ENCODE data around the gene ADORA1.

ADORA1 gene

GRCh38 chr1:203173566-203173965 is 46.0 kb downstream of the ADORA1 start:
- Histone ChIP-seq H2BK5ac (ENCODE audit: low read length) (no peak overlapping the region), H2AFZ (ENCODE audit: low read length) (no peak overlapping the region), H3K14ac (ENCODE audit: low read length) (no peak overlapping the region), H3K79me1 (ENCODE audit: low read depth, low read length) (no peaks in the 10 kb centered on the region), H3K18ac (ENCODE audit: low read length) (no peak overlapping the region), H3K9me3 (replicated peaks in 1 of 2; ENCODE audit: control insufficient read depth in 2 of 2, insufficient read depth in 1 of 2, low read depth in 1 of 2, low read length in 2 of 2) (no peaks in the 10 kb centered on the region), H3K23ac (ENCODE audit: low read depth, low read length, poor library complexity) (no peak overlapping the region), H2BK12ac (ENCODE audit: low read length) (no peak overlapping the region), H3K4ac (ENCODE audit: low read length) (no peak overlapping the region), H3K27ac (replicated peaks; ENCODE audit: low read length) (no peak overlapping the region), H3K4me2 (ENCODE audit: insufficient read depth, low read length, poor library complexity, severe bottlenecking) (no peak overlapping the region), H4K8ac (ENCODE audit: low read depth, low read length) (no peak overlapping the region), H3K36me3 (replicated peaks in 1 of 2; ENCODE audit: control insufficient read depth in 2 of 2, insufficient read depth in 2 of 2, low read length in 2 of 2) (no peaks in the 10 kb centered on the region), H2BK15ac (ENCODE audit: low read length) (no peak overlapping the region), H4K91ac (ENCODE audit: low read depth, low read length, poor library complexity) (no peak overlapping the region), H3K9ac (ENCODE audit: low read depth, low read length, poor library complexity) (no peak overlapping the region), H2BK120ac (ENCODE audit: low read depth, low read length) (no peak overlapping the region), H2AK5ac (ENCODE audit: low read depth, low read length) (no peak overlapping the region), H3K4me1 (ENCODE audit: control insufficient read depth in 2 of 2, insufficient read depth in 1 of 2, low read depth in 1 of 2, low read length in 2 of 2) (peaks cover 12 to 17% of the 10 kb centered on the region in 2 donors), H3K4me3 (ENCODE audit: low read length in 2 of 2) (no peak overlapping the region), H3K27me3 (ENCODE audit: control insufficient read depth in 3 of 3, insufficient read depth in 3 of 3, low read depth in 1 of 3, low read length in 3 of 3) (peaks cover 0 to 9% (median 0%) of the 10 kb centered on the region in 3 experiments)
- no CpG with 5 or more reads among the region's 5 CpGs for WGBS, 2 donors (ENCODE audit: extremely low coverage in 2 of 2, insufficient read length in 2 of 2, insufficient replicate concordance in 1 of 2)
- DNase-seq (ENCODE audit: low spot score): no peak

- peak overlapping the region; percentile 60 for H2AK5ac ChIP-seq (ENCODE audit: low read depth, low read length)
- no peak overlapping the region for H3K27ac ChIP-seq (replicated peaks; ENCODE audit: low read length)
- no peak overlapping the region for H2BK120ac ChIP-seq (ENCODE audit: low read depth, low read length)
- peaks cover 0 to 9% (median 0%) of the 10 kb centered on the region in 3 experiments for H3K27me3 ChIP-seq (ENCODE audit: control insufficient read depth in 3 of 3, insufficient read depth in 3 of 3, low read depth in 1 of 3, low read length in 3 of 3)
- DNase-seq (ENCODE audit: low spot score): no peak
- H2BK5ac ChIP-seq (ENCODE audit: low read length): no peak overlapping the region
- no CpG with 5 or more reads among the region's 12 CpGs for WGBS, 2 donors (ENCODE audit: extremely low coverage in 2 of 2, insufficient read length in 2 of 2, insufficient replicate concordance in 1 of 2)
- no peaks in the 10 kb centered on the region for H3K36me3 ChIP-seq (replicated peaks in 1 of 2; ENCODE audit: control insufficient read depth in 2 of 2, insufficient read depth in 2 of 2, low read length in 2 of 2)
- no peak overlapping the region for H3K4me3 ChIP-seq (ENCODE audit: low read length in 2 of 2)
- peak overlapping the region; percentile 18 for H3K9ac ChIP-seq (ENCODE audit: low read depth, low read length, poor library complexity)
- H3K4ac ChIP-seq (ENCODE audit: low read length): no peak overlapping the region
- no peak overlapping the region for H2AFZ ChIP-seq (ENCODE audit: low read length)
- no peak overlapping the region for H3K14ac ChIP-seq (ENCODE audit: low read length)
- H4K8ac ChIP-seq (ENCODE audit: low read depth, low read length): no peak overlapping the region
- H4K91ac ChIP-seq (ENCODE audit: low read depth, low read length, poor library complexity): no peak overlapping the region
- H3K18ac ChIP-seq (ENCODE audit: low read length): peak overlapping the region; percentile 63
- no peak overlapping the region for H3K4me2 ChIP-seq (ENCODE audit: insufficient read depth, low read length, poor library complexity, severe bottlenecking)
- H3K23ac ChIP-seq (ENCODE audit: low read depth, low read length, poor library complexity): no peak overlapping the region
- no peaks in the 10 kb centered on the region for H3K9me3 ChIP-seq (replicated peaks in 1 of 2; ENCODE audit: control insufficient read depth in 2 of 2, insufficient read depth in 1 of 2, low read depth in 1 of 2, low read length in 2 of 2)
- H2BK12ac ChIP-seq (ENCODE audit: low read length): no peak overlapping the region
- no peaks in the 10 kb centered on the region for H3K79me1 ChIP-seq (ENCODE audit: low read depth, low read length)
- peaks cover 17 to 25% of the 10 kb centered on the region in 2 donors for H3K4me1 ChIP-seq (ENCODE audit: control insufficient read depth in 2 of 2, insufficient read depth in 1 of 2, low read depth in 1 of 2, low read length in 2 of 2)
- H2BK15ac ChIP-seq (ENCODE audit: low read length): no peak overlapping the region
These were observed 46.9 kb downstream of the ADORA1 start for GRCh38 chr1:203174324-203174985.

GRCh38 chr1:203175237-203175826 is 47.8 kb downstream of the ADORA1 start, which contains the start of gene MYBPH:
MYBPH (minus strand) TSS chr1:203175826; CDS start chr1:203175755, 71 bp downstream.
- no peak within 1 kb of the TSS for H3K23ac ChIP-seq (ENCODE audit: low read depth, low read length, poor library complexity)
- H2BK15ac ChIP-seq (ENCODE audit: low read length): peak within 1 kb of the TSS; percentile 59
- no peak within 1 kb of the TSS for H2BK12ac ChIP-seq (ENCODE audit: low read length)
- no peak within 1 kb of the TSS for H3K14ac ChIP-seq (ENCODE audit: low read length)
- no peak within 1 kb of the TSS for H2AFZ ChIP-seq (ENCODE audit: low read length)
- H4K8ac ChIP-seq (ENCODE audit: low read depth, low read length): no peak within 1 kb of the TSS
- peak within 1 kb of the TSS; percentile 78 for H2AK5ac ChIP-seq (ENCODE audit: low read depth, low read length)
- H3K4me2 ChIP-seq (ENCODE audit: insufficient read depth, low read length, poor library complexity, severe bottlenecking): no peak within 1 kb of the TSS
- peaks cover 0 to 9% (median 0%) of the 10 kb centered on the region in 3 experiments for H3K27me3 ChIP-seq (ENCODE audit: control insufficient read depth in 3 of 3, insufficient read depth in 3 of 3, low read depth in 1 of 3, low read length in 3 of 3)
- H3K79me1 ChIP-seq (ENCODE audit: low read depth, low read length): no peaks in the 10 kb centered on the region
- no peak within 1 kb of the TSS for H3K4me3 ChIP-seq (ENCODE audit: low read length in 2 of 2)
- H3K27ac ChIP-seq (replicated peaks; ENCODE audit: low read length): no peak within 1 kb of the TSS
- no peaks in the 10 kb centered on the region for H3K36me3 ChIP-seq (replicated peaks in 1 of 2; ENCODE audit: control insufficient read depth in 2 of 2, insufficient read depth in 2 of 2, low read length in 2 of 2)
- no peak for DNase-seq (ENCODE audit: low spot score)
- no peaks in the 10 kb centered on the region for H3K9me3 ChIP-seq (replicated peaks in 1 of 2; ENCODE audit: control insufficient read depth in 2 of 2, insufficient read depth in 1 of 2, low read depth in 1 of 2, low read length in 2 of 2)
- peak within 1 kb of the TSS; percentile 4 for H2BK5ac ChIP-seq (ENCODE audit: low read length)
- no peak within 1 kb of the TSS for H4K91ac ChIP-seq (ENCODE audit: low read depth, low read length, poor library complexity)
- peaks cover 17 to 31% of the 10 kb centered on the region in 2 donors for H3K4me1 ChIP-seq (ENCODE audit: control insufficient read depth in 2 of 2, insufficient read depth in 1 of 2, low read depth in 1 of 2, low read length in 2 of 2)
- peak within 1 kb of the TSS; percentile 9 for H3K9ac ChIP-seq (ENCODE audit: low read depth, low read length, poor library complexity)
- WGBS, 2 donors (ENCODE audit: extremely low coverage in 2 of 2, insufficient read length in 2 of 2, insufficient replicate concordance in 1 of 2): no CpG with 5 or more reads among the region's 5 CpGs
- peak within 1 kb of the TSS; percentile 40 for H3K18ac ChIP-seq (ENCODE audit: low read length)
- H3K4ac ChIP-seq (ENCODE audit: low read length): no peak within 1 kb of the TSS
- peak within 1 kb of the TSS; percentile 45 for H2BK120ac ChIP-seq (ENCODE audit: low read depth, low read length)

GRCh38 chr1:203175827-203176241 is 48.3 kb downstream of the ADORA1 start:
- no peak overlapping the region for H3K14ac ChIP-seq (ENCODE audit: low read length)
- H3K18ac ChIP-seq (ENCODE audit: low read length): peak overlapping the region; percentile 40
- peak overlapping the region; percentile 45 for H2BK120ac ChIP-seq (ENCODE audit: low read depth, low read length)
- H3K9me3 ChIP-seq (replicated peaks in 1 of 2; ENCODE audit: control insufficient read depth in 2 of 2, insufficient read depth in 1 of 2, low read depth in 1 of 2, low read length in 2 of 2): no peaks in the 10 kb centered on the region
- no peaks in the 10 kb centered on the region for H3K36me3 ChIP-seq (replicated peaks in 1 of 2; ENCODE audit: control insufficient read depth in 2 of 2, insufficient read depth in 2 of 2, low read length in 2 of 2)
- peak overlapping the region; percentile 59 for H2BK15ac ChIP-seq (ENCODE audit: low read length)
- H3K9ac ChIP-seq (ENCODE audit: low read depth, low read length, poor library complexity): no peak overlapping the region
- H3K4ac ChIP-seq (ENCODE audit: low read length): no peak overlapping the region
- no CpG with 5 or more reads among the region's 9 CpGs for WGBS, 2 donors (ENCODE audit: extremely low coverage in 2 of 2, insufficient read length in 2 of 2, insufficient replicate concordance in 1 of 2)
- H2AK5ac ChIP-seq (ENCODE audit: low read depth, low read length): peak overlapping the region; percentile 78
- H3K23ac ChIP-seq (ENCODE audit: low read depth, low read length, poor library complexity): no peak overlapping the region
- no peaks in the 10 kb centered on the region for H3K79me1 ChIP-seq (ENCODE audit: low read depth, low read length)
- no peak for DNase-seq (ENCODE audit: low spot score)
- no peak overlapping the region for H3K4me2 ChIP-seq (ENCODE audit: insufficient read depth, low read length, poor library complexity, severe bottlenecking)
- peak overlapping the region; percentile 4 for H2BK5ac ChIP-seq (ENCODE audit: low read length)
- peaks cover 17 to 31% of the 10 kb centered on the region in 2 donors for H3K4me1 ChIP-seq (ENCODE audit: control insufficient read depth in 2 of 2, insufficient read depth in 1 of 2, low read depth in 1 of 2, low read length in 2 of 2)
- H4K91ac ChIP-seq (ENCODE audit: low read depth, low read length, poor library complexity): no peak overlapping the region
- H3K27ac ChIP-seq (replicated peaks; ENCODE audit: low read length): no peak overlapping the region
- H2AFZ ChIP-seq (ENCODE audit: low read length): no peak overlapping the region
- peaks cover 0 to 9% (median 0%) of the 10 kb centered on the region in 3 experiments for H3K27me3 ChIP-seq (ENCODE audit: control insufficient read depth in 3 of 3, insufficient read depth in 3 of 3, low read depth in 1 of 3, low read length in 3 of 3)
- no peak overlapping the region for H2BK12ac ChIP-seq (ENCODE audit: low read length)
- no peak overlapping the region for H4K8ac ChIP-seq (ENCODE audit: low read depth, low read length)
- H3K4me3 ChIP-seq (ENCODE audit: low read length in 2 of 2): no peak overlapping the region

All from neuronal stem cell (in vitro differentiated cells).